Stimulated activated CD8-positive, alpha-beta memory T cell treated with anti-CD3 and anti-CD28 coated beads, Interleukin-12 subunit alpha, Interleukin-12 subunit beta, amount 100 ng/mL, for 24 hours (primary cell): ENCODE results near the gene MARCHF11.

Experiments
- DNase-seq: peaks from one replicate; pipeline ENCODE4 v3.0.0-alpha.2; 2020; ENCODE audit errors: extremely low read depth

MARCHF11 gene, protein sequence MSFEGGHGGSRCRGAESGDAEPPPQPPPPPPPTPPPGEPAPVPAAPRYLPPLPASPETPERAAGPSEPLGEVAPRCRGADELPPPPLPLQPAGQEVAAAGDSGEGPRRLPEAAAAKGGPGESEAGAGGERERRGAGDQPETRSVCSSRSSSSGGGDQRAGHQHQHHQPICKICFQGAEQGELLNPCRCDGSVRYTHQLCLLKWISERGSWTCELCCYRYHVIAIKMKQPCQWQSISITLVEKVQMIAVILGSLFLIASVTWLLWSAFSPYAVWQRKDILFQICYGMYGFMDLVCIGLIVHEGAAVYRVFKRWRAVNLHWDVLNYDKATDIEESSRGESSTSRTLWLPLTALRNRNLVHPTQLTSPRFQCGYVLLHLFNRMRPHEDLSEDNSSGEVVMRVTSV

GRCh38 chr5:16179511-16179935, at the start of gene MARCHF11:
TSS of gene MARCHF11 (minus strand) at chr5:16179791. CDS start at chr5:16179575, 216 bp downstream.
- DNase-seq: no peak

DNA sequence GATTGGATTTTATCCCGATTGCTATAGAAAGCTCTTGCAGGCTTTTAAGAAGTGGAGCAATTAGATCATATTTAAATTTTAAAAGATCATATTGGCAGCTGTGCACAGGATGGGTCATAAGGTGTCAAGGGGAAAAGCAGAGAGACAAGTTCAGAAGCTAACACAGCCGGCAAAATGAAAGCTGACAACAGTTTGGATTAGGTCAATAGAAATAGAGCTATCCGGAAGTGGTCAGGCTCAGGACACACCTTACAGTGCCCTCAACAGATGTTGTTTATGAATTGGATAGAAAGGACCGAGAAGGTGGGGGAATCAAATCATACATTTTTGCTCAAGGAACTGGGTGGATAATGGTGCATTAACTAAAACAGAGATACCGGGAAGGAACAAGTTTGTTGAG, 46.3 kb upstream of the MARCHF11 start:
- DNase-seq: no peak

- DNase-seq: no peak
Observed at GRCh38 chr5:16192311-16192710, 12.7 kb upstream of the MARCHF11 start.

DNA sequence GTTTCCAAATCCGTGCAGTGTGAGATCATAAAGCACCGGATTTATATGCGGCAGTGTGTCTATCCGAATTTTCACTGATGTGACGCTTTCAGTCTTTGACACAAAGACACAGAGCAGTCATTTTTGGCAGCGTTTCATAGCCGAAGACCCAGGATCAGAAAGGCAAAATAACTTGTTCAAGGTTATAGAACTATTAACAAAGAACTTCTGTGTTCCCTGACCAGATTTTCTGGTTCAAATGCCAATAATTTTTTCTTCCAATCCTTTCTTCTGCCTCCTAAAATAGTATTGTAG, 1.1 kb upstream of the MARCHF11 start:
- no peak for DNase-seq

DNA sequence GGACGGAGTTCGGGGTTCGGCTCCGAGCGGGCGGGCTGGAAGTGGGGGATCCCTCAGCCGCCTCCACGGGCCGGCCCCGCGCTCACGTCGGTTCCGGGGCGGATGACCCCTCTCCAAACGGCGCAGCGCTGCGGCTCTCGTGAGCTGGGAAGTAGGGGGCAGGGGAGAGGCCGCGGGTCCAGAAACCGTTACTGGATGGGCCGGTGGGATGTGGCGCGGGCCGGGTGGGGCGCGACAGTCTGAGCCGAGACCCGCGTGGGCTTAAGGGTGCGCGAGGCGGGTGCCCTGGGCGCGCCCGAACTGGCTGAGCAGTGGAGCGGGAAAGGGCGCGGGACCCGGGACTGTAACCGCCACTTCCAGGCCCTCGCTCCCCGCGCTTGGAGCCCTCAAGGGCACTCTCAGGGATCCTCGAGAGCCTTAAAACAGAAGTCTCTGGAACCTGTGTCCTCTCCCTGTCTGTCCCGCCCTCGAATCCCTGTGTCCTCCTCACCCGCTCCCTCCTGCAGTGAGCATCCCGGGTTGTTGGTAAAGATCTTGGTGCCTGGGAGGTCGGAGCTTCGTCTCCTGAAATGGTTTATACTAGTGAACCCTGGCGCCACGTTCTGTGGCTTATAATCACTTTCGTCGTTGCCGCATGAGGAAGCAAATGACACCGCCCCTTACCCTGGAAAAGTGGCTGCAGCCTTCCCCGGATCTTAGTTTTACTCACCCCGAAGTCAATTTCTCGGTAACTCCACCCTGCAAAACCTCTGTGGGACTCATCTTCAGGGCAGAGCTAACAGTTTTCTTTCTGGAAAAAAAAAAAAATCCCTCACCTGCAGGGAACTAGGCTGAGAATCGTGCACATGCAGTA, 571 bp upstream of the MARCHF11 start:
- DNase-seq: no peak

GRCh38 chr5:16178745-16179372, 732 bp downstream of the MARCHF11 start:
- DNase-seq: no peak

DNA sequence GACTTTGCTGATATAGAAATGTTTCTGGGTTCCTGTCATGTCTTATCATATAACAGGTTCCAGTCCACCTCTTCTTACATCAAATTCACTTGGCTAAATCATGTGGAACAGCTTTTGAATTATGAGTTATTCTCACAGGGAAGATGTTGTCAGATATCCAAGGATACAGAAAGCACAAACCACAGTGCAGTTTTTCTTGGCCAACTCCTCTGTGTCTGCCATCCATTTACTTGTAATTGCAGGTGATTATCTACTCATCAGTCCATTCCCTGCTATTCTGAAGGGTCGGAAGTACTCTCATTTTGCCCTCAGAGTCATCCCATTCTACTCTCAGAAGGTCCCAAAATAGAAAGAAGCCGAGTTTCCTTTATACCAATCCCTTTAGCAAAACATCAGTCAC, 10.0 kb downstream of the MARCHF11 start:
- DNase-seq: no peak

GRCh38 chr5:16160706-16161105, 18.9 kb downstream of the MARCHF11 start:
- no peak for DNase-seq

- DNase-seq: no peak
Observed at GRCh38 chr5:16159636-16160035, 20.0 kb downstream of the MARCHF11 start.

DNA sequence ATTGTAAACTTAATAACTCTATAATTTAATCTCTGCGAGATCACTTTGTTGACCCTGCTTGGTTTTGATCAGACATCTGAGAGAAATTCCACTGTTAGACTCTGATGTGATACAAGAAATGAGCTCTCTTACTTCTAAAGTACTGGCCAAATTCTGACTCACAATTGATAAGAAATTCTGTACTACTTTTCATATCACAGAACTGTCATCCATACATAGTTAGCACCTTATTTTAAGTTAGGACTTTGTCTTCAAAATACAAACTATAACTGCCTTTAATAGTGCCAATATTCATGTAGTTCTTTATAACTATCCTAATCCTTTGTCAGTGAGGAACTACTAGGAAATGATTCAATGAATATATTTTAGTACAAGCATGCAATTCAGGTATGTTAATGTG, 23.4 kb downstream of the MARCHF11 start:
- no peak for DNase-seq

GRCh38 chr5:16152601-16153568, 26.7 kb downstream of the MARCHF11 start:
- DNase-seq: no peak

DNA sequence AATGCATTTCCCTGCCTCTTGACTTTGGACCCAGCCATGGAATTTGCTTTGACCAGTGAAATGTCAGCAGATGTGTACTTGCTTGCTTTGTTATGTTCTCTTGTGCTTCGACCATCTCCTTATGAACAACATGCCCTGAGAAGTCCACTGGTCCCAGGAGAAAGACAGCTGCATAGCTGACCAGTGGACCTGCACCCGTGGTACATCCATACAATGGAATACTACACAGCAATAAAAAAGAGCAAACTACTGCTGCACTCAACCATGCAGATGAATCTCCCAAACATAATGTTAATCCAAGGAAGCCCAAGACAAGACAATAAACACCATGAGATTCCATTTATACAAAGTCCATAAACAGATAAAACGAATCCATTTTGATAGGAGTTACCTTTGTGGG, 30.0 kb downstream of the MARCHF11 start:
- DNase-seq: no peak

DNA sequence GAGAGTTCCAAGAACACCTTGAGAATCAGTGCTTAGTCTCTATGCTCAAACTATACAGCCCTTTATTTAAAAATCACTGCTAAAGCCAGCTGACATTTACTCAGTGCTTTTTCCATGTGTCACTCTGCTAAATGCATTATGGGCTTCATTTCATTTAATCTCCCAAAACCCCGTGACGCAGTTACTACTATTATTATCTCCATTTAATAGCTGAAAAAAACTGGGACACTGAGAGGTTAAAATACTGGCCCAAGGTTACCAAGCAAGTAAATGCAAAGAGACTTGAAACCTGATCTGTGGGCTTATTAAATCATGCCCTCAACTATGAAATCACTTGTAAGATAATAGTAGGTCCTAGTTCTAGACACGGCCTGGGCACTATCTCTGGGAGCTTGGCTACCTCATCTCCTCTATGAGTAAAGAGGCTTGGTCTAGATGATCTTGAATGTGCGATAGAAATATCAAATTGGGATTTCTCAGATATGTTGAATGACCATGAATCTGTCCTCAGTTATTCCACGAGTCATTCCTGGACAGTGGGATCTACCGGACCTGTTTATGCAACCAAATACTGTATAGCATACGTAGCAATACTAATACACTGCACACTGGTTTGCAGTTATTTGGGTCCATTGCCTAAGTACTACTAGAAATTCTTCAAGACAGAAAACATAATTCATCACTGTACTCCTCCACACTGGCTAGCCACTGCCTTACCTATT, 32.3 kb downstream of the MARCHF11 start:
- no peak for DNase-seq

- DNase-seq: no peak
Observed at GRCh38 chr5:16144416-16144815, 35.2 kb downstream of the MARCHF11 start.

DNA sequence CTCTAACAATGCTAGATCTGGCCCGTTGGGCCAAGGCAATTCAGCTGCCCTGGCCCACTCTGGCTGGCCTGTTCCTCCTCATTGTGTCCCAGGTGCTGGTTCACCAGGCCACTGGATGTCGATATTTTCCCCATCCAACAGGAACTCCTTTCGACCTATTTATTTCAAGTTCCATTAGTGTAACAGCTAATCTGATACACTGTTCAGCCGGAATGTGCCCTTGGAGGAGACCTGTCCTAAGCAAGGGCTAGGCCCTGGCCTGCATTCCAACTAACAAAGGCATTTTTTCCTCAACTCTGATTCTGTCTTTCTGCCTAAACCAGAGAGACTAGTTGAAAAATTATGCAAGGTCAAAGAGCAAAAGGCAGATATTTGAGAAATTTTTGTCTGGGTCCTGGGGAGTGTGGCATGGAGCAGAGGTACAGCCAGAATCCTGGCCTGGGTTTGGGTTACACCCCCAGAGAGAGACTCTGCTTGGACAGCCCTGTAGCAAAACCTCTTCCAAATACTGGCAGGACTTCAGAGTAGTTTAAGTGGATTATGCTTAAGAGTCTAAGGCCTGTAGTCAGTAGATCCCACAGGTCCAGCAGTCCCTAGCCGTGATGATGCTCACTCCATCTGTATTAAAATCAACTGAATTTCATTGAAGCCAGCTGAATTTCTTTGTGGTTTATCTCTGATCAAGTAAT, 36.1 kb downstream of the MARCHF11 start:
- DNase-seq: no peak

DNA sequence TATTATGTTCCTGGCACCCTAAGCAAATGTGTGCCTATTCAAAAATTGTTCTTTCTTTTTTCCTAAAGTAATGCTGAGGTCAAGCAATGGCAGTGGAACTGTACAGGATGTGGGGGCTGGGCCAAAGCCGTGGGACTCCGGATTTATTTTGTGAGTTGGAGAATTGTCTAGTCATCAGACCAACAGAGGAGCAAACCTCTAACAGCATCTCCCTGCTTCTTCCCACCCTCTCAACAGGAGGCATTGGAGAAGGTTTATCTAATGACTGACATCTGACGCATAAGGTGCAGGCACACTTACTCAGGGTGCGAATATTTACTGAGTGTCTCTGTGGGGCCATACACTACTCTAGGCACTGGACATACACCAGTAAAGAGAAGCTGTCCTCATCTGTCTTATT, 38.6 kb downstream of the MARCHF11 start:
- DNase-seq: no peak

- no peak for DNase-seq
Observed at GRCh38 chr5:16140417-16140816, 39.2 kb downstream of the MARCHF11 start.

DNA sequence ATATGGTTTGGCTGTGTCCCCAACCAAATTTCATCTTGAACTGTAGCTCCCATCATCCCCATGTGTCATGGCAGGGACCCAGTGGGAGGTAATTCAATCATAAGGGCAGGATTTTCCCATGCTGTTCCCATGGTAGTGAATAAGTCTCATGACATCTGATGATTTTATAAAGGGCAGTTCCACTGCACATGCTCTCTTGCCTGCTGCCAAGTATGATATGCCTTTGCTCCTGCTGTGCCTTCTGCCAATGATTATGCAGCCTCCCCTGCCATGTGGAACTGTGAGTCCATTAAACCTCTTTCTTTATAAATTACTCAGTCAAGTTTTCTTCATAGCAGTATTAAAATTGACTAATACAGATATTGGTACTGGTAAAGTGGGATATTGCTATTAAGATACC, 42.4 kb downstream of the MARCHF11 start:
- no peak for DNase-seq

- no peak for DNase-seq
Observed at GRCh38 chr5:16135506-16135905, 44.1 kb downstream of the MARCHF11 start.

GRCh38 chr5:16135003-16135402, 44.6 kb downstream of the MARCHF11 start:
- DNase-seq: no peak
